DND-41 (cell line): ENCODE measurements around the gene TEF.

Experiments
- ATAC-seq: fragments of 200-7000 bp; cut with Tn5 transposase; 3 replicates; pipeline ENCODE4 v1.9.1; 2021; ENCODE audit warnings: low read depth; ENCODE audit not compliant: insufficient read depth
- DNase-seq: peaks from one replicate; pipeline ENCODE4 v3.0.0-alpha.2; 2020
- H2AFZ ChIP-seq: 2 replicates; pipeline ENCODE4 v1.6.0; 2012; ENCODE audit warnings: low read depth, low read length
- H3K27ac ChIP-seq: 2 replicates; pipeline ENCODE4 v1.5.1; 2012; ENCODE audit warnings: low read length, inconsistent platforms
- H3K27me3 ChIP-seq: fragments of 200-600 bp; sonication (generic); 2 replicates; pipeline ENCODE4 v1.6.0; 2012; ENCODE audit warnings: low read length, mild to moderate bottlenecking, inconsistent platforms; ENCODE audit not compliant: insufficient read depth, poor library complexity
- H3K36me3 ChIP-seq: 2 replicates; pipeline ENCODE4 v1.5.1; 2012; ENCODE audit warnings: low read length, inconsistent platforms; ENCODE audit not compliant: insufficient read depth
- H3K4me1 ChIP-seq: 2 replicates; pipeline ENCODE4 v1.5.1; 2012; ENCODE audit warnings: mild to moderate bottlenecking, low read length; ENCODE audit not compliant: insufficient read depth
- H3K4me2 ChIP-seq: 2 replicates; pipeline ENCODE4 v1.6.0; 2012; ENCODE audit warnings: mild to moderate bottlenecking, moderate library complexity, low read length, inconsistent platforms; ENCODE audit not compliant: insufficient read depth
- H3K4me3 ChIP-seq, 2 experiments: fragments of 200-600 bp in 1 of 2; shearing (Covaris generic) in 1 of 2; 2 replicates each; pipeline ENCODE4 v1.5.1; 2012 to 2016; ENCODE audit warnings: inconsistent platforms in 2 of 2, low read length in 2 of 2, mild to moderate bottlenecking in 2 of 2, low read depth in 1 of 2, moderate library complexity in 1 of 2
- H3K79me2 ChIP-seq: 2 replicates; pipeline ENCODE4 v1.6.0; 2012; ENCODE audit warnings: low read length, inconsistent platforms; ENCODE audit not compliant: insufficient read depth
- H3K9ac ChIP-seq: 2 replicates; pipeline ENCODE4 v1.6.0; 2012; ENCODE audit warnings: low read depth, mild to moderate bottlenecking, inconsistent platforms, low read length, moderate library complexity
- H3K9me3 ChIP-seq: 2 replicates; pipeline ENCODE4 v1.5.1; 2012; ENCODE audit warnings: low read length, moderate library complexity, mild to moderate bottlenecking, inconsistent platforms; ENCODE audit not compliant: insufficient read depth, severe bottlenecking
- H4K20me1 ChIP-seq: 2 replicates; pipeline ENCODE4 v1.6.0; 2012; ENCODE audit warnings: low read length; ENCODE audit not compliant: insufficient read depth
- EZH2 ChIP-seq: IDR thresholded peaks from 3 replicates; pipeline ENCODE4 v1.6.1; 2012; ENCODE audit warnings: borderline replicate concordance, low read depth, mild to moderate bottlenecking, moderate library complexity, low read length, inconsistent platforms; ENCODE audit not compliant: severe bottlenecking
- TF ChIP-seq, protein P1 (sequence below): IDR thresholded peaks from 2 replicates; pipeline ENCODE4 v1.5.1; 2012; ENCODE audit warnings: borderline replicate concordance, low read length, moderate library complexity, mild to moderate bottlenecking; ENCODE audit not compliant: poor library complexity, severe bottlenecking; ENCODE audit errors: extremely low read depth

TEF gene

DNA sequence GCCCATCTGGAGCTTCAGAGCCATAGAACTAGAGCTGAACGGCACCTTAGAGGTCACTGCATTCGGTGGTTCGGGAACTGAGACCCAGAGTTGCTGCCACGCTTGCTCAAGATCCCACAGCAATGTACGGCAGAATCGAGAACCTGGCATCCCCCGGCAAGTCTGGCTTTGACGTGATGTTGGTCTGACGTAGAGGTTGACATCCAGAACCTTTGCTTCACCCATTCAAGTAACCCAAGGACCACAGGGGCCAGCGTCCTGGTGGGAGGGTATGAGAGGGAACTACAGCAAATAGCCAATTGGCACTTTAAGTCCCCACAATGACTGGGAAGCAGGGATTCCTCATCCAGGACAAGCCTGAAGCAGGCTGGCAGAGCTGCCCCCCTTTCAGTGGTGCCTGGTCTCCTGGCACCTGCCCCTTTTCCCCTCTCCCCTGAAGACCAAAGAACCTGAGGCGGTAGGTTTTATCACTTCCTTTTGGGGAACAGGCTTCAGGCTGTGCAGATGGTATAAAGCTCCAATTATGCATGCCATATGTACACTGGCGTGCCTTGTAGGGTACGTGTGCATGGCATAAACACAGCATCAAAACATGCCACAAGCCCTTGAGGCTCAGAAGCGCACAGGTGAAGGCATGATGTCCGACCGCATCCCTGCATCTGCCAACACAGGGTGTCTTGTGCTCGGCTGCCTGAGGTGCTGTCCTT lies 15.3 kb upstream of the TEF start:
- no peaks in the 10 kb centered on the region for H3K36me3 ChIP-seq
- no peaks in the 10 kb centered on the region for H3K9me3 ChIP-seq
- H4K20me1 ChIP-seq, result no peaks in the 10 kb centered on the region
- no peak overlapping the region for H3K4me3 ChIP-seq
- ATAC-seq (no peak), DNase-seq (no peak)
- no peak overlapping the region for H3K27ac ChIP-seq
- H3K4me1 ChIP-seq, result no peaks in the 10 kb centered on the region
- H3K79me2 ChIP-seq, result no peaks in the 10 kb centered on the region
- no peak overlapping the region for H2AFZ ChIP-seq
- TF ChIP-seq, protein P1, sequence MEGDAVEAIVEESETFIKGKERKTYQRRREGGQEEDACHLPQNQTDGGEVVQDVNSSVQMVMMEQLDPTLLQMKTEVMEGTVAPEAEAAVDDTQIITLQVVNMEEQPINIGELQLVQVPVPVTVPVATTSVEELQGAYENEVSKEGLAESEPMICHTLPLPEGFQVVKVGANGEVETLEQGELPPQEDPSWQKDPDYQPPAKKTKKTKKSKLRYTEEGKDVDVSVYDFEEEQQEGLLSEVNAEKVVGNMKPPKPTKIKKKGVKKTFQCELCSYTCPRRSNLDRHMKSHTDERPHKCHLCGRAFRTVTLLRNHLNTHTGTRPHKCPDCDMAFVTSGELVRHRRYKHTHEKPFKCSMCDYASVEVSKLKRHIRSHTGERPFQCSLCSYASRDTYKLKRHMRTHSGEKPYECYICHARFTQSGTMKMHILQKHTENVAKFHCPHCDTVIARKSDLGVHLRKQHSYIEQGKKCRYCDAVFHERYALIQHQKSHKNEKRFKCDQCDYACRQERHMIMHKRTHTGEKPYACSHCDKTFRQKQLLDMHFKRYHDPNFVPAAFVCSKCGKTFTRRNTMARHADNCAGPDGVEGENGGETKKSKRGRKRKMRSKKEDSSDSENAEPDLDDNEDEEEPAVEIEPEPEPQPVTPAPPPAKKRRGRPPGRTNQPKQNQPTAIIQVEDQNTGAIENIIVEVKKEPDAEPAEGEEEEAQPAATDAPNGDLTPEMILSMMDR, result no peak
- no peak for TF ChIP-seq EZH2
- no peak overlapping the region for H3K9ac ChIP-seq
- peaks cover 11% of the 10 kb centered on the region for H3K27me3 ChIP-seq
- H3K4me2 ChIP-seq, result no peak overlapping the region

DNA sequence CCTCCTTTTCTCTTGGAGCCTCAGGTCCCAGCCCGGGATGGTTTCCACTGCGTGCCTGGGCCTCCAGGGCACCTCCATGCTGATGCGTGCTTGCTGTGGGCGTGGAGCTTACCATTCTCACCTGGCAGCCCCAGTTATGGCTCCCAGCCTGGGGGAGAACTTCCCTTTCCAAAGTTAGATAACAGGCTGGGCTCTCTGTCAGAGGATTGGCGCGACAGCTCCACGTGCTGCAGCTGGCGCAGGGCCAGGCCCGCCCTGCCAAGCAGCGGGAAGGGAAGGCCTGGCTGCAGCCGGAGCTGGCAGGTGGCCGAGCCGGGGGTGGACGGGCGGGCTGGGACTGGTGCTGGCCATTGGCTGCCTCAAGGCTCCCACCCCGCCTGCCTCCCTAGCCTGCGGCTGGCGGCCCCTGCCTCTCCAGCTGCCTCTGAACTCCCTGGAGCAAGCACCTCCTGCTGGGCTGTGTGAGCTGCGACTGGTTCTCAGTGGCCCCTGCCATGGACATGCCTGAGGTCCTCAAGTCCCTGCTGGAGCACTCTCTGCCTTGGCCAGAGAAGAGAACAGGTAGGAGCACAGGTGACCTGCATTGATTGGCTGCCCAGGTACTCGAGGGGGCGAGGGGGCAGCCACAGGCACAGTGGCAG lies 14.6 kb upstream of the TEF start:
- no peak overlapping the region for H2AFZ ChIP-seq
- H3K9ac ChIP-seq, result no peak overlapping the region
- peaks cover 11% of the 10 kb centered on the region for H3K27me3 ChIP-seq
- H4K20me1 ChIP-seq, result no peaks in the 10 kb centered on the region
- no peak overlapping the region for H3K4me3 ChIP-seq
- no peaks in the 10 kb centered on the region for H3K4me1 ChIP-seq
- H3K27ac ChIP-seq, result no peak overlapping the region
- H3K79me2 ChIP-seq, result no peaks in the 10 kb centered on the region
- TF ChIP-seq EZH2, result no peak
- no peak overlapping the region for H3K4me2 ChIP-seq
- H3K9me3 ChIP-seq, result no peaks in the 10 kb centered on the region
- ATAC-seq (peak; percentile 33; the same call in 2 of the 3 replicates), DNase-seq (no peak)
- no peaks in the 10 kb centered on the region for H3K36me3 ChIP-seq

GRCh38 chr22:41367680-41368542 lies 13.8 kb upstream of the TEF start:
- no peak overlapping the region for H3K9ac ChIP-seq
- no peak overlapping the region for H2AFZ ChIP-seq
- TF ChIP-seq, protein P1, result no peak
- TF ChIP-seq EZH2, result no peak
- no peak for ATAC-seq
- peaks cover 11% of the 10 kb centered on the region for H3K27me3 ChIP-seq
- no peaks in the 10 kb centered on the region for H3K36me3 ChIP-seq
- H3K4me3 ChIP-seq, result no peak overlapping the region
- DNase-seq, result no peak
- H3K4me2 ChIP-seq, result no peak overlapping the region
- no peak overlapping the region for H3K27ac ChIP-seq
- no peaks in the 10 kb centered on the region for H3K79me2 ChIP-seq
- no peaks in the 10 kb centered on the region for H3K4me1 ChIP-seq
- H3K9me3 ChIP-seq, result no peaks in the 10 kb centered on the region
- H4K20me1 ChIP-seq, result no peaks in the 10 kb centered on the region
